WTC11 (cell line): ENCODE data around the gene TAMALIN. TPM values are rescaled to one million over a fixed set of nuclear protein-coding genes. Genes with fewer than 3 reads are reported as not detected.

Experiments used
- ATAC-seq: fragments of 200-7000 bp; cut with Tn5 transposase; 2 replicates; pipeline ENCODE4 v1.10.0; 2021; ENCODE audit warnings: mild to moderate bottlenecking, moderate library complexity
- CTCF ChIA-PET: fragments of 300-600 bp; sonication (Branson Sonifier 250); formaldehyde crosslinking; loops from one replicate; lab custom pipeline; 2021; ENCODE audit warnings: antibody characterized with exemption; lab: Charles Lee
- POLR2A ChIA-PET: fragments of 350-600 bp; sonication (Branson Sonifier 250); formaldehyde crosslinking; loops from one replicate; lab custom pipeline; 2021; ENCODE audit warnings: antibody characterized with exemption; lab: Charles Lee
- DNase-seq: peaks from one replicate; pipeline ENCODE4 v3.0.0; 2021; ENCODE audit warnings: low spot score
- H3K27ac Mint-ChIP-seq: 2 replicates; pipeline ENCODE4 v1.8.0; 2021; ENCODE audit warnings: mixed read lengths
- H3K27me3 Mint-ChIP-seq: 2 replicates; pipeline ENCODE4 v1.8.0; 2021; ENCODE audit warnings: low read depth, mild to moderate bottlenecking, moderate library complexity, mixed read lengths
- H3K36me3 Mint-ChIP-seq: 2 replicates; pipeline ENCODE4 v1.8.0; 2021; ENCODE audit warnings: mixed read lengths
- H3K4me1 Mint-ChIP-seq: 2 replicates; pipeline ENCODE4 v1.8.0; 2022; ENCODE audit warnings: mixed read lengths
- H3K4me3 Mint-ChIP-seq: 2 replicates; pipeline ENCODE4 v1.8.0; 2021; ENCODE audit warnings: mild to moderate bottlenecking, moderate library complexity, mixed read lengths
- H3K9me3 Mint-ChIP-seq: 2 replicates; pipeline ENCODE4 v1.8.0; 2021; ENCODE audit warnings: mixed read lengths
- CREB1 ChIP-seq: sonication (generic); formaldehyde crosslinking; IDR thresholded peaks from 2 replicates; pipeline ENCODE4 v1.8.0; 2023; ENCODE audit warnings: mild to moderate bottlenecking, missing genetic modification reagents
- E2F5 ChIP-seq: sonication (generic); formaldehyde crosslinking; IDR thresholded peaks from 2 replicates; pipeline ENCODE4 v1.8.1; 2022; ENCODE audit warnings: mild to moderate bottlenecking, moderate library complexity, missing genetic modification reagents
- ESRRA ChIP-seq: sonication (generic); formaldehyde crosslinking; IDR thresholded peaks from 2 replicates; pipeline ENCODE4 v1.8.1; 2022; ENCODE audit warnings: mild to moderate bottlenecking, missing genetic modification reagents, borderline replicate concordance
- FOXJ3 ChIP-seq: sonication (generic); formaldehyde crosslinking; IDR thresholded peaks from 2 replicates; pipeline ENCODE4 v1.9.0; 2021; ENCODE audit warnings: missing genetic modification reagents, mild to moderate bottlenecking, borderline replicate concordance
- GABPB1 ChIP-seq: sonication (generic); formaldehyde crosslinking; IDR thresholded peaks from 2 replicates; pipeline ENCODE4 v1.8.1; 2023; ENCODE audit warnings: mild to moderate bottlenecking, missing genetic modification reagents
- KAT7 ChIP-seq: sonication (generic); formaldehyde crosslinking; IDR thresholded peaks from 2 replicates; pipeline ENCODE4 v1.8.1; 2023; ENCODE audit warnings: missing genetic modification reagents, mild to moderate bottlenecking, borderline replicate concordance
- MXD4 ChIP-seq: fragments of 250-450 bp; sonication (Bioruptor Pico); IDR thresholded peaks from 2 replicates; pipeline ENCODE4 v1.8.0; 2021; ENCODE audit warnings: mild to moderate bottlenecking, moderate library complexity, borderline replicate concordance
- RORB ChIP-seq: fragments of 250-450 bp; sonication (Bioruptor Pico); IDR thresholded peaks from 2 replicates; pipeline ENCODE4 v1.9.0; 2021; ENCODE audit warnings: mild to moderate bottlenecking
- SMAD3 ChIP-seq: sonication (generic); formaldehyde crosslinking; IDR thresholded peaks from 2 replicates; pipeline ENCODE4 v1.8.0; 2022; ENCODE audit warnings: missing genetic modification reagents, mild to moderate bottlenecking, borderline replicate concordance
- TP53 ChIP-seq: sonication (generic); formaldehyde crosslinking; IDR thresholded peaks from 2 replicates; pipeline ENCODE4 v1.8.1; 2023; ENCODE audit warnings: mild to moderate bottlenecking, missing genetic modification reagents
- ZNF281 ChIP-seq: sonication (generic); formaldehyde crosslinking; IDR thresholded peaks from 2 replicates; pipeline ENCODE4 v1.8.0; 2023; ENCODE audit warnings: mild to moderate bottlenecking, missing genetic modification reagents
- ZNF423 ChIP-seq: fragments of 250-450 bp; sonication (Bioruptor Pico); IDR thresholded peaks from 2 replicates; pipeline ENCODE4 v2.1.2; 2022; ENCODE audit warnings: mild to moderate bottlenecking, moderate library complexity
- ZNF425 ChIP-seq: fragments of 250-450 bp; sonication (Bioruptor Pico); conservative IDR thresholded peaks from 2 replicates; pipeline ENCODE4 v1.9.0; 2021; ENCODE audit warnings: mild to moderate bottlenecking
- total RNA-seq: library from RNA; stranded (reverse); gene quantifications from 3 replicates; pipeline ENCODE4 v1.2.3, GENCODE V29; 2021
- TF ChIP-seq, protein P1 (sequence below): sonication (generic); formaldehyde crosslinking; IDR thresholded peaks from 2 replicates; pipeline ENCODE4 v1.8.1; 2023; ENCODE audit warnings: mild to moderate bottlenecking, moderate library complexity, missing genetic modification reagents
- TF ChIP-seq, protein P2 (sequence below): sonication (generic); formaldehyde crosslinking; IDR thresholded peaks from 2 replicates; pipeline ENCODE4 v1.8.1; 2022; ENCODE audit warnings: mild to moderate bottlenecking, missing genetic modification reagents, moderate library complexity, borderline replicate concordance
- TF ChIP-seq, protein P3 (sequence below): fragments of 250-450 bp; sonication (Bioruptor Pico); IDR thresholded peaks from 2 replicates; pipeline ENCODE4 v2.1.2; 2022; ENCODE audit warnings: mild to moderate bottlenecking, moderate library complexity
- TF ChIP-seq, protein P4 (sequence below): fragments of 250-450 bp; sonication (Bioruptor Pico); IDR thresholded peaks from 2 replicates; pipeline ENCODE4 v1.9.0; 2021; ENCODE audit warnings: mild to moderate bottlenecking
- TF ChIP-seq, protein P5 (sequence below): sonication (generic); formaldehyde crosslinking; IDR thresholded peaks from 2 replicates; pipeline ENCODE4 v1.8.0; 2022; ENCODE audit warnings: mild to moderate bottlenecking, missing genetic modification reagents

The TAMALIN gene
- total RNA-seq, 1 experiment from 2014 or later: 6.1 TPM

DNA sequence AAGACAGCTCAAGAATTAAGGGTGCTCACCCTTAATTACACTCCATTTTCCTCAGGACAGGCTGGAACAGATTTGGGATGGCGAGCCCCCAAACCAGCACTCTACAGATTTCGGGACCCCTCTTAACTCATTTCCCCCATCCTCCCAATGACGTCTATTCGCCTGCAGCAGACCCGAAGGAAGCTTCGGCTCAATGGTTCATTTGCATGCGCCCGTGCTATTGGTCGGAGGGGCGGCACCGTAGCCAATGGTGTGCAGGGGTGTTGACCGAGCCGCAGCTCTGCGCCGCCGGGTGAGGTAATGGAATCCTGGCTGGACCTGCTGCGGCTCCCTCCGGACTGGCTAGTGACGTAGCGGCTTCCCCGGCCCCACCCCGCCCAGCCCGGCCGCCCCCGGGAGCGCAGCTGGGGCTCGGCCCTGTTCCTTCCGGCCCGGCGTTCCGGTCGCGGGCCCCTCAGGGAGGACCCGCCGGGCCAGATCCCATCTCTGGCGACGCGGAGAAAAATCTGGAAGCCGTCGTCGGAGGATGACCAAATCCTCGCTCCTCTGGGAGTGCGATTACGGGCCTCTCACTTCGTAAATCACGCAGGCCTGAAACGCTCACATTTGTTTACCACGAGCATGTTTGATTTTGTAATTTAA is 26.2 kb downstream of the TAMALIN start (continued):
- TF ChIP-seq MXD4 (CRISPR knock-in tag): no peak

DNA sequence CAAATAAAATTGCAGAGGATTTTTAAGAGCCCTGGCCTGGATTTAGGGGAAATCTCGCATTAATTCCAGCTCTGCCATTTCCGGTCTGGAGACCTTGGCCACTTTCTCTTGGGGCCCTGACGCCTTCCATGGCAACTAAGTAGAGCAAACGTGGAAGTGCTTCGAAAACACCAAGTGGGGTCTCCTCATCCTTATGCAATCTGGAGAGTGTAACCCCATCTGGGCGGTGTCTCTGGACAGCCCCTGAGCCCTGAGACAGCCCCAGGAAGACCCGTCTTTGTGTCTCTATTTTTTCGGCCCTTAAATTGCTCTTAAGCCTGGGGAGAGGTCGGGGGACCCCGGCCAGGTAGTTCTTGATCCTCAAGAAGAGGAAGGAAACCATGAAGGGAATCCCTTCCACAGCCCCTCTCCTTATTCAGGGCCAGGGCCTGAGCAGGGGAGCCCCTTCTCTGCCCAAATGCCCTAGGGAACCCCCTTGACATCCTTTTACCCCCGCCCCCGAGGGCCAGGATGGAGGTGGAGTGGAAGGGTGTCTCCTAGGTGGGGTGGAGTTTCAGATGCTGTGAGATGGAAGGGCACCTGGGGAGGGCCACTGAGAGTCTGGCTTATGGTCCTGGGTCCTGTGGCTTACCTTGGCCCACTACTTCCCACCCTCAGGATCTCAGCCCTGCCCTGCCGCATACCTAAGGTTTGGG is 26.8 kb downstream of the TAMALIN start:
- ChIA-PET CTCF (interaction anchor here (0.6 to 21.1 kb wide), 16 partner anchors 10 to 1473 kb away, joined by 3 to 1431 read pairs (median 10); partner anchors contain the start of genes ANKRD33, ATG101, NR4A1 and SMIM41), POLR2A (interaction anchor here (0.8 to 5.0 kb wide), 14 partner anchors 10 to 973 kb away, joined by 3 to 17 read pairs (median 4); partner anchors contain the start of genes ATG101, EIF4B, NR4A1 and SMIM41)
- H3K27ac Mint-ChIP-seq: peak overlapping the region; percentile 95
- no peaks in the 10 kb centered on the region for H3K9me3 Mint-ChIP-seq
- no peak for TF ChIP-seq TP53 (CRISPR knock-in tag)
- no peak for TF ChIP-seq ZNF281 (CRISPR knock-in tag)
- no peak for TF ChIP-seq KAT7 (CRISPR knock-in tag)
- TF ChIP-seq RORB (CRISPR knock-in tag): no peak
- TF ChIP-seq ESRRA (CRISPR knock-in tag): no peak
- no peak for TF ChIP-seq ZNF425
- TF ChIP-seq FOXJ3 (CRISPR knock-in tag): no peak
- TF ChIP-seq SMAD3 (CRISPR knock-in tag): no peak
- TF ChIP-seq, protein P1, sequence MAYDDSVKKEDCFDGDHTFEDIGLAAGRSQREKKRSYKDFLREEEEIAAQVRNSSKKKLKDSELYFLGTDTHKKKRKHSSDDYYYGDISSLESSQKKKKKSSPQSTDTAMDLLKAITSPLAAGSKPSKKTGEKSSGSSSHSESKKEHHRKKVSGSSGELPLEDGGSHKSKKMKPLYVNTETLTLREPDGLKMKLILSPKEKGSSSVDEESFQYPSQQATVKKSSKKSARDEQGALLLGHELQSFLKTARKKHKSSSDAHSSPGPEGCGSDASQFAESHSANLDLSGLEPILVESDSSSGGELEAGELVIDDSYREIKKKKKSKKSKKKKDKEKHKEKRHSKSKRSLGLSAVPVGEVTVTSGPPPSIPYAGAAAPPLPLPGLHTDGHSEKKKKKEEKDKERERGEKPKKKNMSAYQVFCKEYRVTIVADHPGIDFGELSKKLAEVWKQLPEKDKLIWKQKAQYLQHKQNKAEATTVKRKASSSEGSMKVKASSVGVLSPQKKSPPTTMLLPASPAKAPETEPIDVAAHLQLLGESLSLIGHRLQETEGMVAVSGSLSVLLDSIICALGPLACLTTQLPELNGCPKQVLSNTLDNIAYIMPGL (CRISPR knock-in tag): no peak
- no peak for TF ChIP-seq E2F5 (CRISPR knock-in tag)
- TF ChIP-seq, protein P2, sequence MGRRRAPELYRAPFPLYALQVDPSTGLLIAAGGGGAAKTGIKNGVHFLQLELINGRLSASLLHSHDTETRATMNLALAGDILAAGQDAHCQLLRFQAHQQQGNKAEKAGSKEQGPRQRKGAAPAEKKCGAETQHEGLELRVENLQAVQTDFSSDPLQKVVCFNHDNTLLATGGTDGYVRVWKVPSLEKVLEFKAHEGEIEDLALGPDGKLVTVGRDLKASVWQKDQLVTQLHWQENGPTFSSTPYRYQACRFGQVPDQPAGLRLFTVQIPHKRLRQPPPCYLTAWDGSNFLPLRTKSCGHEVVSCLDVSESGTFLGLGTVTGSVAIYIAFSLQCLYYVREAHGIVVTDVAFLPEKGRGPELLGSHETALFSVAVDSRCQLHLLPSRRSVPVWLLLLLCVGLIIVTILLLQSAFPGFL: no peak
- TF ChIP-seq GABPB1 (CRISPR knock-in tag): no peak
- TF ChIP-seq CREB1 (CRISPR knock-in tag): no peak
- TF ChIP-seq, protein P3, sequence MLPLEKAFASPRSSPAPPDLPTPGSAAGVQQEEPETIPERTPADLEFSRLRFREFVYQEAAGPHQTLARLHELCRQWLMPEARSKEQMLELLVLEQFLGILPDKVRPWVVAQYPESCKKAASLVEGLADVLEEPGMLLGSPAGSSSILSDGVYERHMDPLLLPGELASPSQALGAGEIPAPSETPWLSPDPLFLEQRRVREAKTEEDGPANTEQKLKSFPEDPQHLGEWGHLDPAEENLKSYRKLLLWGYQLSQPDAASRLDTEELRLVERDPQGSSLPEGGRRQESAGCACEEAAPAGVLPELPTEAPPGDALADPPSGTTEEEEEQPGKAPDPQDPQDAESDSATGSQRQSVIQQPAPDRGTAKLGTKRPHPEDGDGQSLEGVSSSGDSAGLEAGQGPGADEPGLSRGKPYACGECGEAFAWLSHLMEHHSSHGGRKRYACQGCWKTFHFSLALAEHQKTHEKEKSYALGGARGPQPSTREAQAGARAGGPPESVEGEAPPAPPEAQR (CRISPR knock-in tag): no peak
- TF ChIP-seq, protein P4, sequence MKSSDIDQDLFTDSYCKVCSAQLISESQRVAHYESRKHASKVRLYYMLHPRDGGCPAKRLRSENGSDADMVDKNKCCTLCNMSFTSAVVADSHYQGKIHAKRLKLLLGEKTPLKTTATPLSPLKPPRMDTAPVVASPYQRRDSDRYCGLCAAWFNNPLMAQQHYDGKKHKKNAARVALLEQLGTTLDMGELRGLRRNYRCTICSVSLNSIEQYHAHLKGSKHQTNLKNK (CRISPR knock-in tag): no peak
- TF ChIP-seq ZNF423: no peak
- TF ChIP-seq, protein P5, sequence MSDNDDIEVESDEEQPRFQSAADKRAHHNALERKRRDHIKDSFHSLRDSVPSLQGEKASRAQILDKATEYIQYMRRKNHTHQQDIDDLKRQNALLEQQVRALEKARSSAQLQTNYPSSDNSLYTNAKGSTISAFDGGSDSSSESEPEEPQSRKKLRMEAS (CRISPR knock-in tag): no peak; the same call in 1 of the 2 replicates
- peak overlapping the region; percentile 68 for H3K4me3 Mint-ChIP-seq
- DNase-seq (no peak), ATAC-seq (no peak)
- peaks cover 51% of the 10 kb centered on the region for H3K27me3 Mint-ChIP-seq
- H3K4me1 Mint-ChIP-seq: peaks cover 36% of the 10 kb centered on the region
- no peaks in the 10 kb centered on the region for H3K36me3 Mint-ChIP-seq
